H1 (cell line): Measurements from ENCODE around the gene MPND. TPM values are rescaled to one million over a fixed set of nuclear protein-coding genes. Genes with fewer than 3 reads are reported as not detected.

Experiments used
- CTCF ChIA-PET: fragments of 300-600 bp; sonication (Branson Sonifier 250); formaldehyde crosslinking; loops from one replicate; lab custom pipeline; 2021; ENCODE audit not compliant: partially characterized antibody; lab: Charles Lee
- POLR2A ChIA-PET: fragments of 300-600 bp; sonication (Branson Sonifier 250); formaldehyde crosslinking; loops from one replicate; lab custom pipeline; 2021; ENCODE audit warnings: inconsistent platforms; ENCODE audit not compliant: partially characterized antibody; lab: Charles Lee
- DNase-seq, 2 experiments: peaks; one replicate each; pipeline versions ENCODE4 v3.0.0 to v3.0.0-alpha.2; 2010 to 2022; ENCODE audit warnings: low spot score in 2 of 2, low read depth in 1 of 2, mixed read lengths in 1 of 2
- FAIRE-seq: peaks from 2 replicates; lab custom pipeline; 2011; peaks lifted over from hg19 to GRCh38; lab: Jason Lieb, UNC
- H2AFZ ChIP-seq: 2 replicates; pipeline ENCODE4 v1.8.1; 2012; ENCODE audit warnings: low read length, inconsistent platforms
- H2AK5ac ChIP-seq: 2 replicates; pipeline ENCODE4 v1.6.1; 2013; ENCODE audit warnings: low read depth, low read length
- H2BK120ac ChIP-seq: replicated peaks from 2 replicates; pipeline ENCODE3; 2013; ENCODE audit warnings: low read depth, low read length, inconsistent platforms
- H2BK12ac ChIP-seq: 2 replicates; pipeline ENCODE4 v1.6.1; 2013; ENCODE audit warnings: low read depth, low read length
- H2BK15ac ChIP-seq: 2 replicates; pipeline ENCODE4 v1.6.1; 2013; ENCODE audit warnings: low read length
- H2BK20ac ChIP-seq: 2 replicates; pipeline ENCODE4 v1.6.1; 2013; ENCODE audit warnings: low read length
- H2BK5ac ChIP-seq: 2 replicates; pipeline ENCODE4 v1.6.1; 2013; ENCODE audit warnings: low read depth, low read length
- H3K14ac ChIP-seq: 2 replicates; pipeline ENCODE4 v1.6.1; 2013; ENCODE audit warnings: inconsistent platforms; ENCODE audit not compliant: insufficient read length
- H3K18ac ChIP-seq: 2 replicates; pipeline ENCODE4 v1.6.1; 2013; ENCODE audit warnings: low read length; ENCODE audit errors: extremely low read depth
- H3K23ac ChIP-seq: 2 replicates; pipeline ENCODE4 v1.6.1; 2013; ENCODE audit warnings: inconsistent platforms; ENCODE audit not compliant: insufficient read length
- H3K23me2 ChIP-seq: 2 replicates; pipeline ENCODE4 v1.6.1; 2013; ENCODE audit warnings: low read depth, low read length
- H3K27ac ChIP-seq: 2 replicates; pipeline ENCODE4 v1.6.1; 2011; ENCODE audit warnings: low read depth, low read length, inconsistent platforms
- H3K27me3 ChIP-seq, 4 experiments: replicated peaks in 1 of 4; 1 replicate in 1 of 4; 2 replicates in 3 of 4; pipeline versions ENCODE4 v1.6.1 to v1.8.1; 2011 to 2013; ENCODE audit warnings: low read length in 3 of 4, mild to moderate bottlenecking in 3 of 4, inconsistent platforms in 2 of 4, mixed read lengths in 2 of 4, moderate library complexity in 1 of 4; ENCODE audit not compliant: control insufficient read depth in 3 of 4, insufficient read depth in 3 of 4; ENCODE audit errors: extremely low read depth in 1 of 4
- H3K36me3 ChIP-seq, 4 experiments: 2 replicates each; pipeline versions ENCODE4 v1.6.1 to v1.8.1; 2011 to 2013; ENCODE audit warnings: mild to moderate bottlenecking in 4 of 4, low read length in 3 of 4, moderate library complexity in 2 of 4, control low read depth in 1 of 4, inconsistent platforms in 1 of 4; ENCODE audit not compliant: insufficient read depth in 4 of 4, control insufficient read depth in 2 of 4
- H3K4ac ChIP-seq: replicated peaks from 2 replicates; pipeline ENCODE3; 2013; ENCODE audit warnings: low read length, low read depth, mixed read lengths, inconsistent platforms; ENCODE audit not compliant: insufficient read length
- H3K4me1 ChIP-seq, 4 experiments: replicated peaks in 1 of 4; 1 replicate in 1 of 4; 2 replicates in 3 of 4; pipeline versions ENCODE4 v1.6.1 to v1.8.1; 2011 to 2013; ENCODE audit warnings: low read length in 3 of 4, inconsistent platforms in 2 of 4, mixed read lengths in 1 of 4; ENCODE audit not compliant: insufficient read depth in 4 of 4, control insufficient read depth in 3 of 4
- H3K4me2 ChIP-seq, 2 experiments: 2 replicates each; pipeline versions ENCODE4 v1.6.1 to v1.8.1; 2011 to 2013; ENCODE audit warnings: low read depth in 2 of 2, low read length in 2 of 2, control low read depth in 1 of 2, inconsistent platforms in 1 of 2, mild to moderate bottlenecking in 1 of 2; ENCODE audit not compliant: insufficient read depth in 1 of 2
- H3K4me3 ChIP-seq, 4 experiments: fragments of 200-600, 300-600 bp in 1 of 4; sonication (generic), shearing (Covaris generic), sonication (Bioruptor Twin) in 1 of 4; 2 replicates each; pipeline versions ENCODE4 v1.5.1 to v1.8.1; 2011 to 2016; ENCODE audit warnings: low read length in 4 of 4, low read depth in 3 of 4, control low read depth in 2 of 4, inconsistent platforms in 2 of 4, mild to moderate bottlenecking in 2 of 4, mixed read lengths in 1 of 4, moderate library complexity in 1 of 4; ENCODE audit not compliant: insufficient read depth in 2 of 4; ENCODE audit errors: extremely low read depth in 1 of 4
- H3K56ac ChIP-seq: replicated peaks from 2 replicates; pipeline ENCODE3; 2013; ENCODE audit warnings: low read depth, mild to moderate bottlenecking, mixed read lengths, low read length, inconsistent platforms; ENCODE audit not compliant: insufficient read length
- H3K79me1 ChIP-seq: 2 replicates; pipeline ENCODE4 v1.6.1; 2013; ENCODE audit warnings: low read depth, low read length, control low read depth
- H3K79me2 ChIP-seq, 2 experiments: 2 replicates each; pipeline versions ENCODE4 v1.6.1 to v1.8.1; 2012 to 2013; ENCODE audit warnings: low read length in 2 of 2, mild to moderate bottlenecking in 2 of 2, inconsistent platforms in 1 of 2; ENCODE audit not compliant: insufficient read depth in 2 of 2, control insufficient read depth in 1 of 2
- H3K9ac ChIP-seq, 4 experiments: replicated peaks in 1 of 4; 1 replicate in 1 of 4; 2 replicates in 3 of 4; pipeline versions ENCODE4 v1.6.1 to v1.8.1; 2011 to 2013; ENCODE audit warnings: low read depth in 3 of 4, low read length in 3 of 4, control low read depth in 2 of 4, mild to moderate bottlenecking in 2 of 4, moderate library complexity in 2 of 4, inconsistent platforms in 1 of 4; ENCODE audit errors: extremely low read depth in 1 of 4
- H3K9me3 ChIP-seq, 2 experiments: 2 replicates each; pipeline versions ENCODE4 v1.6.1 to v1.8.1; 2012 to 2013; ENCODE audit warnings: mild to moderate bottlenecking in 2 of 2, moderate library complexity in 2 of 2, control low read depth in 1 of 2, inconsistent platforms in 1 of 2, low read depth in 1 of 2, low read length in 1 of 2, mixed read lengths in 1 of 2; ENCODE audit not compliant: insufficient read depth in 2 of 2
- H4K20me1 ChIP-seq, 2 experiments: replicated peaks in 1 of 2; 2 replicates each; pipeline versions ENCODE3 to v1.8.1; 2011 to 2013; ENCODE audit warnings: inconsistent platforms in 2 of 2, low read length in 2 of 2, mild to moderate bottlenecking in 1 of 2; ENCODE audit not compliant: insufficient read depth in 2 of 2, control insufficient read depth in 1 of 2
- H4K5ac ChIP-seq: 2 replicates; pipeline ENCODE4 v1.6.1; 2013; ENCODE audit warnings: low read length, low read depth, mixed read lengths, inconsistent platforms; ENCODE audit not compliant: insufficient read length
- H4K8ac ChIP-seq: 2 replicates; pipeline ENCODE4 v1.8.0; 2013; ENCODE audit warnings: mild to moderate bottlenecking, moderate library complexity, low read length, inconsistent platforms; ENCODE audit not compliant: insufficient read depth; ENCODE audit errors: extremely low read depth
- H4K91ac ChIP-seq: replicated peaks from 2 replicates; pipeline ENCODE3; 2013; ENCODE audit warnings: low read length, mixed read lengths, inconsistent platforms; ENCODE audit not compliant: insufficient read length
- CTBP2 ChIP-seq: IDR thresholded peaks from 2 replicates; pipeline ENCODE4 v1.7.0; 2011; ENCODE audit warnings: borderline replicate concordance, mild to moderate bottlenecking, moderate library complexity, mixed read lengths, low read length; ENCODE audit not compliant: insufficient read depth, insufficient read length
- E2F6 ChIP-seq: IDR thresholded peaks from 2 replicates; pipeline ENCODE4 v1.6.1; 2012; ENCODE audit warnings: inconsistent platforms
- EGR1 ChIP-seq: IDR thresholded peaks from 2 replicates; pipeline ENCODE4 v1.6.1; 2011; ENCODE audit warnings: low read depth, low read length, borderline replicate concordance
- JUND ChIP-seq: IDR thresholded peaks from 2 replicates; pipeline ENCODE4 v1.6.1; 2011; ENCODE audit warnings: mild to moderate bottlenecking, improper control_type of control experiment, low read length
- KDM4A ChIP-seq: IDR thresholded peaks from one replicate; pipeline ENCODE4 v1.7.1; 2012; ENCODE audit warnings: low read depth, mild to moderate bottlenecking, moderate library complexity, low read length, inconsistent platforms; ENCODE audit not compliant: severe bottlenecking
- MAX ChIP-seq: IDR thresholded peaks from 2 replicates; pipeline ENCODE4 v1.6.1; 2012; ENCODE audit warnings: inconsistent platforms
- PHF8 ChIP-seq: fragments of 200-600 bp; sonication (generic); conservative IDR thresholded peaks from 2 replicates; pipeline ENCODE4 v1.7.1; 2012; ENCODE audit warnings: low read depth, mild to moderate bottlenecking, inconsistent platforms, low read length, moderate library complexity
- POLR2A ChIP-seq, 2 experiments: IDR thresholded peaks; 1 replicate in 1 of 2; 2 replicates in 1 of 2; pipeline ENCODE4 v1.6.1; 2011; ENCODE audit warnings: low read depth in 2 of 2, low read length in 2 of 2, mild to moderate bottlenecking in 2 of 2; ENCODE audit errors: control extremely low read depth in 1 of 2
- RNF2 ChIP-seq: fragments of 200-900, 300-1000 bp; sonication (generic); IDR thresholded peaks from 2 replicates; pipeline ENCODE4 v1.7.1; 2016; ENCODE audit warnings: borderline replicate concordance, low read depth, mild to moderate bottlenecking, antibody characterized with exemption, low read length; ENCODE audit not compliant: poor library complexity, severe bottlenecking; ENCODE audit errors: missing control alignments
- TAF7 ChIP-seq: optimal IDR thresholded peaks from 2 replicates; pipeline ENCODE3; 2011; ENCODE audit warnings: low read depth, mild to moderate bottlenecking, inconsistent platforms, low read length, moderate library complexity, borderline replicate concordance
- WGBS, 2 experiments: shearing (Covaris generic) in 1 of 2; methylation state at CpG; one replicate each; pipeline versions ENCODE4 v1.1.6 to v1.1.7; 2013 to 2015; ENCODE audit warnings: low lambda C conversion rate in 2 of 2, mixed read lengths in 2 of 2, inconsistent platforms in 1 of 2, low coverage in 1 of 2, missing lambda C conversion rate in 1 of 2; ENCODE audit not compliant: insufficient replicate concordance in 2 of 2, insufficient coverage in 1 of 2, insufficient read length in 1 of 2; ENCODE audit errors: extremely low coverage in 1 of 2, missing lambda C conversion rate in 1 of 2; 5-methylcytosine and 5-hydroxymethylcytosine counted together
- polyA plus RNA-seq, 7 experiments: library from polyadenylated mRNA; depleted of rRNA in 3 of 7; stranded (reverse) in 5 of 7; unstranded in 2 of 7; fragments of >200 nt in 5 of 7; fragments of 200-250 nt in 2 of 7; gene quantifications; 1 replicate in 5 of 7; 2 replicates in 1 of 7; 4 replicates in 1 of 7; pipeline versions ENCODE4 v1.2.1 to v1.2.3, GENCODE V29; 2011 to 2013; ENCODE audit warnings: missing spikeins in 2 of 7, mixed read lengths in 2 of 7
- total RNA-seq: library from RNA; stranded (reverse); fragmentation: NEBNext Ultra II Directional; extraction: Animal tissue kit (Norgen Biotek cat#: 25700); gene quantifications from 2 replicates; pipeline ENCODE4 v1.2.1, GENCODE V29; 2021

MPND gene
- total and polyA plus RNA-seq, 2 of the 8 experiments (the other 6 are each of a cell fraction or from before 2014, with no cell fraction given): 22.9 to 27.7 TPM

GRCh38 chr19:4327252-4327876 is 16.0 kb upstream of the MPND start:
- H2BK12ac ChIP-seq: peak overlapping the region; percentile 60
- ChIA-PET POLR2A (interaction anchor here (1.0 to 1.4 kb wide), 4 partner anchors 11 to 50 kb away, joined by 3 to 7 read pairs (median 4); partner anchors contain the start of gene STAP2), CTCF (interaction anchor here (1.1 to 1.3 kb wide), 2 partner anchors 25 to 60 kb away, joined by 4 to 8 read pairs; no protein-coding TSS in a partner anchor)
- peak overlapping the region; percentile 54; the same call in 1 of the 2 replicates for H2BK5ac ChIP-seq
- 9% methylated on average over 30 of the region's 30 CpGs; no CpG with 5 or more reads in 1 of the 2 experiments for WGBS, 2 experiments
- peak overlapping the region; percentile 88 to 95 for H3K4me2 ChIP-seq
- no peak overlapping the region; the same call in 1 of the 2 replicates for H3K18ac ChIP-seq
- peak overlapping the region; percentile 75 for H3K27ac ChIP-seq
- no peaks in the 10 kb centered on the region for H3K79me2 ChIP-seq
- H2BK15ac ChIP-seq: no peak overlapping the region; the same call in 1 of the 2 replicates
- no peaks in the 10 kb centered on the region; a peak in 1 of 7 replicates for H3K27me3 ChIP-seq
- DNase-seq (peak; percentile 89 to 98), FAIRE-seq (no peak)
- H4K8ac ChIP-seq: peak overlapping the region; percentile 85
- peaks cover 12% of the 10 kb centered on the region; the same call in 1 of the 2 replicates for H3K23me2 ChIP-seq
- H3K14ac ChIP-seq: no peak overlapping the region
- 0 out of 2 replicates have a peak overlapping the region, but pooled peaks have one; percentile 6 for H2AFZ ChIP-seq
- no peaks in the 10 kb centered on the region for H3K9me3 ChIP-seq
- H4K91ac ChIP-seq: peak overlapping the region; percentile 80
- H3K4ac ChIP-seq: no peak overlapping the region
- no peak overlapping the region for H2BK120ac ChIP-seq
- peak overlapping the region; percentile 59 to 70 (median 65) for H3K4me3 ChIP-seq
- H3K23ac ChIP-seq: no peak overlapping the region
- no peak overlapping the region for H2BK20ac ChIP-seq
- no peak overlapping the region for H2AK5ac ChIP-seq
- H3K36me3 ChIP-seq: peaks cover 0 to 10% (median 0%) of the 10 kb centered on the region in 4 experiments; a peak in 2 of 8 replicates
- H4K5ac ChIP-seq: no peak overlapping the region
- no peaks in the 10 kb centered on the region for H3K79me1 ChIP-seq
- no peak overlapping the region for H3K56ac ChIP-seq
- H3K4me1 ChIP-seq: peaks cover 0 to 6% (median 3%) of the 10 kb centered on the region in 4 experiments; a peak in 5 of 7 replicates
- H3K9ac ChIP-seq: peak overlapping the region in 3 of 4 experiments; percentile 54 to 74 (median 70); a peak in 5 of 7 replicates
- peaks cover 4 to 15% of the 10 kb centered on the region in 2 experiments for H4K20me1 ChIP-seq
- TF ChIP-seq CTBP2 (no peak), TAF7 (peak; percentile 12), POLR2A (IDR thresholded peaks at IDR 0.05; ENCODE audit: control extremely low read depth in 1 of 2, low read depth in 2 of 2, low read length in 2 of 2) (peak; percentile 56 to 85), KDM4A (peak; percentile 58), RNF2 (no peak), E2F6 (peak; percentile 88), EGR1 (peak; percentile 36; the same call in 1 of the 2 replicates), JUND (no peak), PHF8 (0 out of 2 replicates have a peak, but pooled peaks have one; percentile 33), MAX (peak; percentile 96)
